HEK293 (cell line): Measurements from ENCODE around the gene TRIM65.

Experiments
- CTCF ChIA-PET: fragments of 350-600 bp; formaldehyde crosslinking; extraction: SDS; loops from one replicate; lab custom pipeline; 2021; ENCODE audit warnings: antibody characterized with exemption; lab: Yijun Ruan, JAX
- POLR2A ChIA-PET: fragments of 300-600 bp; formaldehyde crosslinking; extraction: SDS; loops from one replicate; lab custom pipeline; 2020; ENCODE audit warnings: antibody characterized with exemption, inconsistent platforms; lab: Yijun Ruan, JAX
- H3K27ac ChIP-seq: fragments of 200-500 bp; sonication (Bioruptor generic); 2 replicates; pipeline ENCODE4 v1.5.1; 2014; ENCODE audit warnings: low read depth, low read length, control low read depth, inconsistent platforms; ENCODE audit errors: extremely low read depth
- H3K36me3 ChIP-seq, 2 experiments: fragments of 200-500 bp in 1 of 2; sonication (Bioruptor generic) in 1 of 2; 1 replicate in 1 of 2; 2 replicates in 1 of 2; pipeline ENCODE4 v1.5.1; 2014 to 2017; ENCODE audit warnings: inconsistent platforms in 2 of 2, low read length in 2 of 2; ENCODE audit not compliant: control insufficient read depth in 2 of 2, insufficient read depth in 1 of 2
- H3K4me1 ChIP-seq: fragments of 200-500 bp; sonication (Bioruptor generic); 2 replicates; pipeline ENCODE4 v1.5.1; 2014; ENCODE audit warnings: mild to moderate bottlenecking, low read length, inconsistent platforms; ENCODE audit not compliant: control insufficient read depth, insufficient read depth
- H3K4me3 ChIP-seq: 2 replicates; pipeline ENCODE4 v1.5.1; 2011; ENCODE audit warnings: low read depth, mild to moderate bottlenecking, control low read depth, low read length, moderate library complexity
- H3K9me3 ChIP-seq: fragments of 200-500 bp; sonication (Bioruptor generic); 2 replicates; pipeline ENCODE4 v1.5.1; 2014; ENCODE audit warnings: low read depth, low read length, inconsistent platforms; ENCODE audit not compliant: control insufficient read depth, insufficient read depth
- GLI2 ChIP-seq: fragments of 450-650 bp; formaldehyde crosslinking; IDR thresholded peaks from 2 replicates; pipeline ENCODE4; 2017; ENCODE audit warnings: missing biosample characterization, missing genetic modification characterization, low read depth, borderline replicate concordance
- ZNF707 ChIP-seq: fragments of 450-650 bp; formaldehyde crosslinking; IDR thresholded peaks from 2 replicates; pipeline ENCODE4 v1.5.1; 2016; ENCODE audit warnings: missing biosample characterization, missing genetic modification characterization
- ZNF843 ChIP-seq: fragments of 450-650 bp; formaldehyde crosslinking; IDR thresholded peaks from 2 replicates; pipeline ENCODE4 v1.5.1; 2016; ENCODE audit warnings: missing biosample characterization, missing genetic modification characterization
- TF ChIP-seq, protein P1 (sequence below): fragments of 450-650 bp; formaldehyde crosslinking; IDR thresholded peaks from 2 replicates; pipeline ENCODE4 v1.5.1; 2016; ENCODE audit warnings: missing biosample characterization, missing genetic modification characterization
- TF ChIP-seq, protein P2 (sequence below): fragments of 450-650 bp; formaldehyde crosslinking; IDR thresholded peaks from 2 replicates; pipeline ENCODE4 v1.5.1; 2016; ENCODE audit warnings: missing biosample characterization, missing genetic modification characterization, borderline replicate concordance

Gene TRIM65

DNA sequence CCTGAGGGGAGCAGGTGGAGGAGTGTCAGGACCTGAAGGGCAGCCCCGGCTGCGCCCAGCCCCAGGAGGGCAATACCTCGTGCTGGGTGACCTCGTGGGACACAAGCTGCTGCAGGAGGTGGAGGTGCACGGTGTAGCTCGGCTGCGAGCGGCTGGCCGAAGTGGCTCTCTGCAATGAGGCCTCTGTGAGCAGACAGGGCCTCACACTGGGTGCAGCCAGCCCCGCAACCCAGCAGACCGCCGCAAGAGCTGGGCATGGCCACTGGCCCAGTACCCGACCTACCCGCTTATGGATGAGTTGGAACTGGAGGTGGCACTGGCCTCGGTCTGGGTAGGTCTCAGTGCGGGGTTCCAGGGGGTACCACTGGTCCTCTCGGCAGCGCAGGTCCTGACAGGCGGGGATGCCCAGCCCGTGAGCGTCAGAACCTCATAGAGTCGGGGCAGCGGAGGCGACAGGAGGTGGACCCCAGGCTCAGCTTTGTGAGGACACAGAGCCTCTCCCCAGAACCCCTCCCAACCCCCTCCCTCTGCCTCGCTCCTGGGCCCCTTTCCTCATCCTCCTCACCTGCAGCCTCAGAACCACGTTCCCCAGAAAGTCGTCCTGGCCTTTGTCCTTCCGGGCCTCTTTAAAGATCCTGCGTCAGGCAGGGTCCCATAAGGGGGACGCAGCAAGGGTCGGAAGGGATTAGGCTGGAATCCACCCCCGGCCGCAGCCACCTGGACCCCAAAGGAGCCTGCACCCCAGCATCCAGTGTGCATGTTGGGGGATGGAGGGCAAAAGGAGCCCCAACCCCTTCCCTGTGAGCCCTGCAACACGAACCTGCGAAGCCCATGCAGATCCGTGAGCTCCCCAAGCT lies 56.6 kb downstream of the TRIM65 start:
- TF ChIP-seq, protein P1, sequence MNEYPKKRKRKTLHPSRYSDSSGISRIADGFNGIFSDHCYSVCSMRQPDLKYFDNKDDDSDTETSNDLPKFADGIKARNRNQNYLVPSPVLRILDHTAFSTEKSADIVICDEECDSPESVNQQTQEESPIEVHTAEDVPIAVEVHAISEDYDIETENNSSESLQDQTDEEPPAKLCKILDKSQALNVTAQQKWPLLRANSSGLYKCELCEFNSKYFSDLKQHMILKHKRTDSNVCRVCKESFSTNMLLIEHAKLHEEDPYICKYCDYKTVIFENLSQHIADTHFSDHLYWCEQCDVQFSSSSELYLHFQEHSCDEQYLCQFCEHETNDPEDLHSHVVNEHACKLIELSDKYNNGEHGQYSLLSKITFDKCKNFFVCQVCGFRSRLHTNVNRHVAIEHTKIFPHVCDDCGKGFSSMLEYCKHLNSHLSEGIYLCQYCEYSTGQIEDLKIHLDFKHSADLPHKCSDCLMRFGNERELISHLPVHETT (tag by site-specific recombination) = no peak
- TF ChIP-seq, protein P2, sequence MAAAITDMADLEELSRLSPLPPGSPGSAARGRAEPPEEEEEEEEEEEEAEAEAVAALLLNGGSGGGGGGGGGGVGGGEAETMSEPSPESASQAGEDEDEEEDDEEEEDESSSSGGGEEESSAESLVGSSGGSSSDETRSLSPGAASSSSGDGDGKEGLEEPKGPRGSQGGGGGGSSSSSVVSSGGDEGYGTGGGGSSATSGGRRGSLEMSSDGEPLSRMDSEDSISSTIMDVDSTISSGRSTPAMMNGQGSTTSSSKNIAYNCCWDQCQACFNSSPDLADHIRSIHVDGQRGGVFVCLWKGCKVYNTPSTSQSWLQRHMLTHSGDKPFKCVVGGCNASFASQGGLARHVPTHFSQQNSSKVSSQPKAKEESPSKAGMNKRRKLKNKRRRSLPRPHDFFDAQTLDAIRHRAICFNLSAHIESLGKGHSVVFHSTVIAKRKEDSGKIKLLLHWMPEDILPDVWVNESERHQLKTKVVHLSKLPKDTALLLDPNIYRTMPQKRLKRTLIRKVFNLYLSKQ (tag by site-specific recombination) = no peak
- no peak for TF ChIP-seq ZNF843 (tag by site-specific recombination)
- TF ChIP-seq ZNF707 (tag by site-specific recombination) = no peak
- no peak for TF ChIP-seq GLI2 (tag by site-specific recombination)
- CTCF ChIA-PET = interaction anchor here (0.6 to 1.6 kb wide), 4 partner anchors 10 to 218 kb away, joined by 3 to 8 read pairs (median 4); no protein-coding TSS in a partner anchor
- no peaks in the 10 kb centered on the region for H3K9me3 ChIP-seq
- H3K36me3 ChIP-seq = no peaks in the 10 kb centered on the region
- POLR2A ChIA-PET = interaction anchor here (0.6 to 2.0 kb wide), 8 partner anchors 16 to 367 kb away, joined by 3 to 9 read pairs (median 4); partner anchors contain the start of genes UNK and WBP2
- H3K4me1 ChIP-seq = no peaks in the 10 kb centered on the region; the same call in 1 of the 2 replicates
- H3K27ac ChIP-seq = no peak overlapping the region
- H3K4me3 ChIP-seq = no peak overlapping the region
